Pancreas (tissue), 10 donors: Measurements from ENCODE around the gene SGCD. TPM values are rescaled to one million over a fixed set of nuclear protein-coding genes. Genes with fewer than 3 reads are reported as not detected.
A peak's percentile ranks its signal among the peaks of the same experiment; 100 is the strongest.

ENCODE experiments used
- ATAC-seq, 4 donors: fragments of 200-7000 bp; cut with Tn5 transposase; one replicate each; pipeline versions ENCODE4 v1.8.0 to v1.9.1; 2020; ENCODE audit warnings: mild to moderate bottlenecking in 4 of 4, moderate library complexity in 4 of 4
- DNase-seq, 6 donors: peaks; one replicate each; pipeline ENCODE4 v3.0.0-alpha.2; 2020
- FAIRE-seq: peaks from 2 replicates; lab custom pipeline; 2012; peaks lifted over from hg19 to GRCh38; lab: Jason Lieb, UNC
- H3K27ac ChIP-seq, 4 donors: fragments of 200-600 bp; sonication (generic); 1 replicate in 3 of 4; 2 replicates in 1 of 4; pipeline versions ENCODE4 v1.5.0 to v1.8.0; 2020
- H3K27me3 ChIP-seq, 4 donors: fragments of 200-600 bp; one replicate each; pipeline ENCODE4 v1.8.0; 2021
- H3K36me3 ChIP-seq, 3 donors: fragments of 200-600 bp; sonication (generic) in 1 of 3; one replicate each; pipeline versions ENCODE4 v1.5.0 to v1.8.0; 2020 to 2021
- H3K4me1 ChIP-seq, 3 donors: fragments of 200-600 bp; one replicate each; pipeline ENCODE4 v1.8.0; 2021
- H3K4me3 ChIP-seq, 4 donors: fragments of 200-600 bp; sonication (generic) in 2 of 4; one replicate each; pipeline versions ENCODE4 v1.5.0 to v1.8.0; 2020 to 2021
- H3K9me3 ChIP-seq, 4 donors: fragments of 200-600 bp; one replicate each; pipeline ENCODE4 v1.8.0; 2021
- WGBS, 2 donors: extraction: QIAGEN DNeasy Blood & Tissue Kit; methylation state at CpG; one replicate each; pipeline ENCODE4 v1.1.7; 2013; 5-methylcytosine and 5-hydroxymethylcytosine counted together
- intact Hi-C, 3 donors: fragments of 100-400 bp; cut with DNase I; formaldehyde crosslinking; loops; one replicate each; pipeline versions ENCODE4 v1.11.1 to v1.14.2; 2022
- polyA plus RNA-seq, 2 donors: library from polyadenylated mRNA; stranded (reverse); fragments of 200-250 nt; gene quantifications; one replicate each; pipeline ENCODE4 v1.2.3, GENCODE V29; 2013
- total RNA-seq, 6 donors: library from RNA; stranded (reverse); fragmentation: NEBNext Ultra II Directional in 4 of 6; extraction: Animal tissue kit (Norgen Biotek cat#: 25700) in 4 of 6; gene quantifications; one replicate each; pipeline versions ENCODE4 v1.2.1 to v1.2.4, GENCODE V29; 2021 to 2023
- TF ChIP-seq, protein P1 (sequence below), 4 donors: fragments of 200-600 bp; sonication (generic) in 3 of 4; IDR thresholded peaks; one replicate each; pipeline versions ENCODE4 v1.5.0 to v1.8.0; 2021; ENCODE audit warnings: antibody characterized with exemption in 4 of 4
- donor health status: healthy with polysubstance abuse.
- donor health status: DM: no; HTN: no; CAD: no; lungs with moderate emphysema.
- donor health status: DM: no; HTN: no; CAD: no.
- donor health status: control.
- donor health status: control.
- donor health status: Bipolar disorder and iron deficiency.
- donor health status: DM: yes; HTN: yes; CAD: no.
- donor health status: DM: no; HTN: no; CAD: no.
- donor health status: DM: no; HTN: no; CAD: no.
- donor health status: DM: yes; HTN: yes; CAD: no.

The SGCD gene
- total and polyA plus RNA-seq, 8 donors, result 0.11 to 1.9 (median 0.35) TPM

DNA sequence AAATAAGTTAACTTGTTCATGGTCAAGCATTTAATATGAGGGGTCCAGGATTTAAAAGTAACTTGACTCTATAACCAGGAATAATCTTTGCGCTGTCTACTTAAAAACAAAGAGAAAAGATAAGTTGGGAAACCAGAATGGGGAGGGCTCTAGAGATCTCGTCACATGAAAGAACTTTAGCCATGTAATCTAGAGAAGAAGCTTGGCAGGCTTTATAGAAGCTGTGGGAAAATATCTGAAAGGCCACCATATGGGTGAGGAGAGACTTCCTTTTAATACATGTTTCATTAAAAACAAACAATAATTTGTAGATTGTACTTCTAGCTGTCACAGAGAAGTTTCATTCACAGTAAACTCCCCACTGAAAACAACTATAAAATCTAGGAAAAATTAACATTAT, 476.4 kb downstream of the SGCD start:
- intact Hi-C loops, result no loop called here
- TF ChIP-seq, protein P1, sequence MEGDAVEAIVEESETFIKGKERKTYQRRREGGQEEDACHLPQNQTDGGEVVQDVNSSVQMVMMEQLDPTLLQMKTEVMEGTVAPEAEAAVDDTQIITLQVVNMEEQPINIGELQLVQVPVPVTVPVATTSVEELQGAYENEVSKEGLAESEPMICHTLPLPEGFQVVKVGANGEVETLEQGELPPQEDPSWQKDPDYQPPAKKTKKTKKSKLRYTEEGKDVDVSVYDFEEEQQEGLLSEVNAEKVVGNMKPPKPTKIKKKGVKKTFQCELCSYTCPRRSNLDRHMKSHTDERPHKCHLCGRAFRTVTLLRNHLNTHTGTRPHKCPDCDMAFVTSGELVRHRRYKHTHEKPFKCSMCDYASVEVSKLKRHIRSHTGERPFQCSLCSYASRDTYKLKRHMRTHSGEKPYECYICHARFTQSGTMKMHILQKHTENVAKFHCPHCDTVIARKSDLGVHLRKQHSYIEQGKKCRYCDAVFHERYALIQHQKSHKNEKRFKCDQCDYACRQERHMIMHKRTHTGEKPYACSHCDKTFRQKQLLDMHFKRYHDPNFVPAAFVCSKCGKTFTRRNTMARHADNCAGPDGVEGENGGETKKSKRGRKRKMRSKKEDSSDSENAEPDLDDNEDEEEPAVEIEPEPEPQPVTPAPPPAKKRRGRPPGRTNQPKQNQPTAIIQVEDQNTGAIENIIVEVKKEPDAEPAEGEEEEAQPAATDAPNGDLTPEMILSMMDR (IDR thresholded peaks at IDR 0.05), result no peak

DNA sequence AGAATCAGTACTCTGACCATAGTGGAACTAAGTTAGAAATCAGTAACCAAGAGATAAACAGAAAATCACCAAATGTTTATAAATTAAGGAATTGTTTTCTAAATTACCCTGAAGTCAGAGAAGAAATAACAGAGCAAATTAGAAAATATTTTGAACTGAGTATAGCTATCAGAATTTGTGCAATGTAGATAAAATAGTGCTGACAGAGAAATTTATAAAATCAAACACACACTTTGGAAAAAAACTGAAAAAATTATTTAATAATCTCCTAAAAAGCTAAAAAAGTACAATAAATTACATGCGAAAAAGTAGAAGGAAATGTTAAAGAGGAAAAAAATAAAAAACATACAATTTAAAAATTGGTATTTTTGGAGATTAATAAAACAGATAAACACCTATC, 486.0 kb downstream of the SGCD start:
- no peak overlapping the region for H3K27ac ChIP-seq
- no peaks in the 10 kb centered on the region for H3K27me3 ChIP-seq
- no peaks in the 10 kb centered on the region for H3K4me1 ChIP-seq
- H3K4me3 ChIP-seq, result no peak overlapping the region
- H3K36me3 ChIP-seq, result no peaks in the 10 kb centered on the region
- FAIRE-seq (peak; percentile 53), ATAC-seq (no peak), DNase-seq (no peak)
- H3K9me3 ChIP-seq, result no peaks in the 10 kb centered on the region
- 89 to 91% methylated on average over 1 of the region's 1 CpG for WGBS, 2 donors
- TF ChIP-seq, protein P1 (IDR thresholded peaks at IDR 0.05), result no peak
- intact Hi-C loops, result no loop called here

More for the DNA sequence above, 476.4 kb downstream of the SGCD start:
- Histone ChIP-seq H3K9me3 (no peaks in the 10 kb centered on the region), H3K27me3 (no peaks in the 10 kb centered on the region), H3K4me1 (peaks cover 0 to 6% (median 6%) of the 10 kb centered on the region in 3 donors), H3K36me3 (no peaks in the 10 kb centered on the region), H3K27ac (no peak overlapping the region), H3K4me3 (no peak overlapping the region)
- FAIRE-seq (no peak), DNase-seq (peak in 1 of 6 donors; percentile 7), ATAC-seq (peak; percentile 87 to 93 (median 92))
- WGBS, 2 donors, result 19 to 21% methylated on average over 2 of the region's 2 CpGs

DNA sequence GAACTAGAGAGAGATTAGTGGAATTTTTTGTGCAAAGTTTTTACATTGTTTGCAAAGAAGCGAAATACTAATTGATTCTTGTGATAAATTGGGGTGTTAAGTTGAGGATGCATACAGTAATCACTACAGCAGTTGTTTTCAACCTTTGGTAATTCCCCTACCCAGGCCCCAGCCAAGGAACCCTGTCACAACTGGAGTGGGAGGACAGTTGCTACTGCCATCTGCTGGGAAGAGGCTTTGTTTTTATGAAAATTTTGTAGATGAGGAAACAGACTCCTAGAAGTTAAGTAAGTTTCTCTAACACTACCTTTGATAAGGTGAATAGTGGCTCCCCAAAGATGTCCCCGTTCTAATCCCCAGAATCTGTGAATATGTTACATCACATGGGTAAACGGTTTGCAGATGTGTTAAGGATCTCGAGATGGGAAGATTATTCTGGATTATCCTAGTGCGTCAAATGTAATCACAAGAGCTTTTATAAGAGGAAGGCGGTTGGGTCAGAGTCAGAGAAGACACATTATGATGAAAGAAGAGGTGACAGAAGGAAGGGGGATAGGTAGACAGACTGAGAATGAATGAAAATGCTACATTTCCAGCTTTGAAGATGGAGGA, 489.1 kb downstream of the SGCD start:
- no peaks in the 10 kb centered on the region for H3K9me3 ChIP-seq
- H3K4me3 ChIP-seq, result no peak overlapping the region
- 54 to 58% methylated on average over 6 of the region's 6 CpGs for WGBS, 2 donors
- TF ChIP-seq, protein P1 (IDR thresholded peaks at IDR 0.05), result no peak
- H3K36me3 ChIP-seq, result no peaks in the 10 kb centered on the region
- ATAC-seq, result peak; percentile 58 to 70 (median 63)
- no peaks in the 10 kb centered on the region for H3K27me3 ChIP-seq
- H3K4me1 ChIP-seq, result no peaks in the 10 kb centered on the region
- intact Hi-C loops, result no loop called here
- peak in 4 of 6 donors; percentile 9 to 27 (median 23) for DNase-seq
- no peak for FAIRE-seq
- no peak overlapping the region for H3K27ac ChIP-seq
